ENCODE data around the gene PAPPA. TPM values are rescaled to one million over a fixed set of nuclear protein-coding genes. Genes with fewer than 3 reads are reported as not detected.

The PAPPA gene
- total RNA-seq, 1 experiment from 2014 or later: 0.05 TPM

- intact Hi-C loops (cut with micrococcal nuclease): no loop called here
- CTCF ChIA-PET: no interaction called here
- TF ChIP-seq FOSL1 (IDR thresholded peaks at IDR 0.05; ENCODE audit: low read depth) (no peak), EGR1 (IDR thresholded peaks at IDR 0.05; ENCODE audit: low read depth) (no peak), ATF3 (IDR thresholded peaks at IDR 0.05) (no peak), ELF1 (IDR thresholded peaks at IDR 0.05; ENCODE audit: borderline replicate concordance, low read depth) (no peak), POLR2A (IDR thresholded peaks at IDR 0.05; ENCODE audit: borderline replicate concordance, extremely low read depth, insufficient read depth, insufficient read length) (no peak), ZNF274 (IDR thresholded peaks at IDR 0.05; ENCODE audit: low read depth, low read length) (no peak), JUND (IDR thresholded peaks at IDR 0.05) (no peak), REST (IDR thresholded peaks at IDR 0.05; ENCODE audit: low read depth) (no peak), RAD21 (IDR thresholded peaks at IDR 0.05; ENCODE audit: low read depth) (no peak), MAX (IDR thresholded peaks at IDR 0.05) (no peak), SP1 (IDR thresholded peaks at IDR 0.05; ENCODE audit: low read depth) (no peak), ZFX (IDR thresholded peaks at IDR 0.05) (no peak), SIN3A (IDR thresholded peaks at IDR 0.05; ENCODE audit: low read depth) (no peak), CEBPB (IDR thresholded peaks at IDR 0.05; ENCODE audit: low read depth) (no peak), CTCF (IDR thresholded peaks at IDR 0.05 in 2 of 3, conservative IDR thresholded peaks at IDR 0.05 in 1 of 3; ENCODE audit: borderline replicate concordance in 1 of 3, insufficient read depth in 1 of 3, low read depth in 2 of 3, low read length in 2 of 3) (no peak), ZBTB33 (IDR thresholded peaks at IDR 0.05; ENCODE audit: extremely low read depth, insufficient replicate concordance, low read length) (no peak), EZH2phosphoT487 (IDR thresholded peaks at IDR 0.05; ENCODE audit: borderline replicate concordance) (no peak), SRF (IDR thresholded peaks at IDR 0.05; ENCODE audit: low read depth) (no peak), YY1 (IDR thresholded peaks at IDR 0.05; ENCODE audit: extremely low read depth, insufficient replicate concordance, low read depth, low read length) (no peak)
- no peak for DNase-seq (ENCODE audit: low read depth, low spot score)
- Histone ChIP-seq H3K79me2 (ENCODE audit: insufficient read depth, low read length) (no peaks in the 10 kb centered on the region), H3K9me2 (ENCODE audit: insufficient read depth) (no peaks in the 10 kb centered on the region), H3K4me3 (replicated peaks in 1 of 2; ENCODE audit: low read depth in 1 of 2, low read length in 2 of 2) (no peak overlapping the region), H3K27me3 (ENCODE audit: insufficient read depth, low read length) (peaks cover 73% of the 10 kb centered on the region), H4K20me1 (ENCODE audit: insufficient read depth) (no peaks in the 10 kb centered on the region), H3K9ac (ENCODE audit: low read length) (no peak overlapping the region), H3K27ac (ENCODE audit: low read depth, low read length) (no peak overlapping the region), H3K4me1 (ENCODE audit: control insufficient read depth in 1 of 2, insufficient read depth in 2 of 2, low read length in 2 of 2) (no peaks in the 10 kb centered on the region), H2AFZ (ENCODE audit: low read depth, low read length, poor library complexity, severe bottlenecking) (no peak overlapping the region), H3K4me2 (ENCODE audit: low read length) (no peak overlapping the region), H3K9me3 (ENCODE audit: control insufficient read depth in 1 of 2, insufficient read depth in 1 of 2, low read depth in 1 of 2, low read length in 2 of 2) (no peaks in the 10 kb centered on the region), H3K36me3 (ENCODE audit: control insufficient read depth in 1 of 2, insufficient read depth in 2 of 2, low read length in 2 of 2) (no peaks in the 10 kb centered on the region)
- no TSS peak for BruUV-seq (replicated peaks)
- RAD21 ChIA-PET (ENCODE audit: low non-redundant PET in 1 of 2, low total read pairs in 2 of 2, uncharacterized antibody in 2 of 2, unreplicated experiment in 2 of 2): no interaction called here
- POLR2A ChIA-PET: no interaction called here
- ATAC-seq: no peak
These were observed 126.9 kb downstream of the PAPPA start for GRCh38 chr9:116280529-116280928.
